IPS-NIHi7 (cell line): ENCODE results near the gene HOXD9.
A peak's percentile ranks its signal among the peaks of the same experiment; 100 is the strongest.

Source experiments
- DNase-seq: peaks from one replicate; pipeline ENCODE4 v3.0.0; 2012; ENCODE audit warnings: mixed read lengths; ENCODE audit errors: extremely low spot score

The HOXD9 gene

DNA sequence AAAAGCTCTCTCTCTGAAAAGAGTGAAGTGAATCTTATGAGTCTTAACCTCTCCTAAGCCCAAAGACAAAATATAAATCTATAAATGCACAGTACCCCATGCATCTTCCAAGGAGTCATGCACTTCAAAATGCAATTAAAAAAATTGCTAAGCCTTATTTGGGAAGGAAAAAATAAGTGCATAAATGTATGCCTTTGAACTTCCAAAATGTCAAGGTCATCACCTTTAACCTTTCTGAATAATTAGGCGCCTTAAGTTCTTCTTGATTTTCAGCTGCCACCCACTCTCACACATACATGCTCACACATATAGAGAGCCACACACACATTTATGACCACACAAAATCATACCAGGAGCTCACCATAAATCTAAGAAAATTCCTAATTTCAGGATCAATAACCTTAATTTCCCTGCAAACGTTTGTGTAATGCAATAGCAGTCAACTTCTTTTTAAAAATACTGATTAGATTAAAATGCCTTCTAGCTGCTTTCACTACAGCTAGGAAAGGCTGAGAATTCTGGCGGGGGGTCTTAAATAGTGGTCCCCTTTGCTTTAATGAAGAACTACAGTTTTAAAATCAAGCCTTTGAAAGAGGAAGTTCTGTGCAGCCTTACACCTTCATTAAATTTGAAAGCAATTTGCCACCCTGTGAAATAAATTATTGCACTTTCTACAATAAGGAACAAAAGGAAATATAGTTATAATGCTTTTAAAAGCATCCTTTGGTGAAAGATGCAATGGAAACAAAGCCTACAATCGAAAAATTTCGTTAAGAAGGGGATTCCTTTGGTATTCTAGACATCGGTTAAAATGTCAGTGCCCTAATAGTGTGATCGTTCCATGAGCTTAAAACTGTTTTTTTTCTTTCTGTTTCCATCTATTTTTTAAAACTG lies 11.9 kb upstream of the HOXD9 start:
- DNase-seq, result no peak

DNA sequence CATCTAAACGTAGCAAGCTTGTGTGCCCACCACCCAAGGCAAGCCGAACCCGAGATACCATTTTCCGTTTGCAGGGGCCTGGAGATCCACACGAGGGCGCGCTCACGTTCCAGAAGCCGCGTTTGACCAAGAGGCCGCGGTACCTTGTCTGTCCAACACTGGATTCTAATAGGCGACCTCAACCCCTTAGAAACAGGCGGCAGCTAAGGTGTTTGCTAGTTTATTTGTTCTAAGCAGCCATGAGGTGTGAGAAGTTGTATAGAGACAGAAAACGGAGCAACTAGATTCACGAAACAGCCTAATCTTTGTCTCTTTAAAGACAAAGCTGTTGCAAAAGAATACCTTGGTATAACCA lies 11.2 kb upstream of the HOXD9 start:
- DNase-seq, result no peak

DNA sequence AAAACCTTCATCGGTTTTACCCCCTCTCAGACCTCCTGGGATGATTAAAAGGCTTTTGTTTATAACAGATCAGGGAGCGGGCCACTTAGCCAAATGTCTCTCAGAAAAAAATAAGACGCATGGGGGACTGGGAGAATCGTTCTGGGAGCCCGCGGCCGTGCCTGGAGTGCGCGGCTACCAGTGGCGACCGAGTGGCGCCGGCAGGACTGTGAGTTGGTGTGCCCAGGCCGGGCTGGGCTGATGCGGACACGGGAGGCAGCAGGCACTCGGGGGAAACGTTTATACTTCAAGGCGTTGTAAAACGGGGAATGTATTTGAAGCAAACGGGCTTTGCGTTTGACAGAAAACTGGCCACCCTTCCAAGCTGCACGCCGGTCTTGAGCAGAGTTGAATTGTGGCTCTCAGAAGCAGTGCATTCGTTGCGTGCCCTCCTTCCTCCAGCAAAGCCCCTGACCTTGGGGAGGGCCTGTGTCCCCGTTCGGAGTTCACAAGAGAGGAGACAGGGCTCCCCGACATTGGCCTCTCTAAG lies 10.6 kb upstream of the HOXD9 start:
- no peak for DNase-seq

DNA sequence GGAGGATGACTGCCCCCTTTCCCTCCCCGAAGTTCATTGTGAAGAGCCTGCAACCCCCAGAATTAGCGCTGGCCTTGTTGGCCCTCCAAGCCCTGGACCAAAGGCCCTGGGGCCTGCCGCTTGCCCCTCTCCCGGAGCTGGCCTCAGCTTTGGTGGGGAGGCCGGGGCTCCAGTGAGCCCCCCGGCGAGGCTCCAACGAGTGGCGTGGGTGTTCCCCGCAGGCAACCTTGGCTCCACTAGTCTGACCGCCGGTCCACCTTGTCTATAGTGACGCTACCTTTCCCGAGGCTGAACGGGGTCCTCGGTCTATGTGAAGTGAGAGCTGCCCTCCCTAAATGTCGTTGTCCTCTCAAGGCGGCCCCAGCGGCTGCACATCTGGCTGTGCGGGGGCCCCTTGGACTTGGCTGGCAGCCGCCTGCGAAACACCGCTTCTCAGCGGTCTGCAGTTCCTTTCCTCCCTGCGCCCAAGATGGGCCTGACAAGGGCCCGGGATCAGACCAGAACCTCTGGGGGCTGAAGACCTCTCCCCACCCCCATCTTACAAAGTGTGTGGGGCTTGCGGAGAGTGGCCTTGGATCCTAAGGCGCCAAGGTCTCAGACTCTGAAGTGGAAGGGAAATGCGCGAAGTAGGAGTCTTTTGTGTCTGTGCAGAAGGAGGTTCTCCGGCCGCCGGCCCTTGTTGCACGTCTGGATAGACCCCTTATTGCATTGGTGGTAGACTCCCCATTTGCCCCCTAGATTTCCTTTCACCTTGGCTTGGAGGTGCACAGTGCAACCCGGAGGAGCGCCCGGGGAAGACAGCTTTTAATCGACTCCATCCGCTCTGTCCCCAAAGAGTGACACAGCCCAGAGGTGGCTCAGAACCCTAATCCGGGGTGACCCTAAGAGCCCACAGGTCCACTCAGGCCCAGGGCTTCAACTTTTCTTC lies 9.9 kb upstream of the HOXD9 start:
- no peak for DNase-seq

DNA sequence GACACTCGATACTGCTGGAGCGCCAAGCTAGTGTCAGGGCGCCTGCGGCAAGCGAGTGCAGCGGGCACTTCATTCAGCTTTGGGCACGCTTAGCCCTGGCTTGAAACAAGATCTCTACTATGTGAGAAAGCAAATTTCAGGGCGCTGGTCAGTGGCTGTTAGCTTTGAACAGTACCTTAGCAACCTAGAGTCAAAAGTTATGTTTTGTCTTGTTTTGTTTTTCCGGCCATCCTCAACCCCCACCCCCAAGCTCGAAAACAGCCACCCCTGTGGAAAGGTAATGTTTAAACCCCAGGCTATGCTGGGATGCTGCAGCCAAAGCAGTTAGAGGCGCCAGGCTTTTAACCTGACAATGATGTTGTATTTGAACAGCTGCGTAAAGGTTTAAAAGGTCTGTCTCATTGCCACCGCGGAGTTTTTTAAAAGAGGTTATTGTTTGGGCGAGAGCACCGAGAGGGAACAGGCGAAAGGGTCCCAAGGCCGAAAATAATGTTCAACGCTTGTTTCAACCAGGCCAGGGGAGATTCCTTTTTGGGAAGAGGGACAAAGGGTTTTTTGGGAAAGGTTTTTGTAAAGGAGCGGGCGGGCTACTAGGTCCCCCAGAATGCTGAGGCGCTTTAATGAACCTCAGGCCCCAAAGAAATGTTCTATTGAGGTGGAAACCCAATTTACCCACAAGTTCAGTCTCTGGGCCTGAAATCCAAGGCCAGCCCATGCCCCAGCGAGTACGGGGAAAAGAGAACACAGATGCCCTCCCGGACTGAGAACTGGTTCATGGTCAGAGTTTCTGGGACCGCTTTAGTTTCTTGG lies 8.2 kb upstream of the HOXD9 start:
- DNase-seq, result no peak

DNA sequence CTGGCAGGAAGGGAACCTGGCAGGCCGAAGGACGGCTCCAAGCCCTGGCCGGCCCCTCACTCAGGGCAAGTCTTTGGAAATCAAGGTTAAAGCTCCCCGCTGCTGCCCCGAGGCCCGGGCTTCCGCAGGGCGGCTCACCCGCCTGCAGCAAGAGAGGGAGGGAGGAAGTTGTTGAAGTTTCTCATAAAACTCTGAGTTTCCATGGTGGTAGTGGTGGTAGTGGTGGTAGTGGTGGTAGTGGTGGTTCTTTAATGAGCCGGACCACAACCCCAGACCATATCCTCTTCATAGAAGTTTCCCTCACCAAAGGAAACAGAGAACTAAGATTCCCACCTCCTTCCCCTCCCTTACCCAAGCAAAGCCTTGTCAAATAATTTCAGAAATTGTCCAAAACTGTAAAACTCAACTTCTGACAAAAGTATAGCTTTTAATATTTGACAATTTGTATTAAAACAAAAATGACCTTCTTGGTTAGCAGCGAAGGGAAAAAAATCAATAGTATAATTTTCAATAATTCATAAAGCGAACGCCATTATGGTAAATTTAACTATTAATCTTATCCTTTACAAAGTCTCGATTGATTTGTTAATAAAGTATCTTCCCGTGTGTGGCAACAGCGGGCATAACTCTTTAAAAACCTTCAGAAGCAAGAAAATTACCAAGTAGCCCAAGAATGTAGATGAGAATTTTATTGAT lies 7.4 kb upstream of the HOXD9 start:
- no peak for DNase-seq

DNA sequence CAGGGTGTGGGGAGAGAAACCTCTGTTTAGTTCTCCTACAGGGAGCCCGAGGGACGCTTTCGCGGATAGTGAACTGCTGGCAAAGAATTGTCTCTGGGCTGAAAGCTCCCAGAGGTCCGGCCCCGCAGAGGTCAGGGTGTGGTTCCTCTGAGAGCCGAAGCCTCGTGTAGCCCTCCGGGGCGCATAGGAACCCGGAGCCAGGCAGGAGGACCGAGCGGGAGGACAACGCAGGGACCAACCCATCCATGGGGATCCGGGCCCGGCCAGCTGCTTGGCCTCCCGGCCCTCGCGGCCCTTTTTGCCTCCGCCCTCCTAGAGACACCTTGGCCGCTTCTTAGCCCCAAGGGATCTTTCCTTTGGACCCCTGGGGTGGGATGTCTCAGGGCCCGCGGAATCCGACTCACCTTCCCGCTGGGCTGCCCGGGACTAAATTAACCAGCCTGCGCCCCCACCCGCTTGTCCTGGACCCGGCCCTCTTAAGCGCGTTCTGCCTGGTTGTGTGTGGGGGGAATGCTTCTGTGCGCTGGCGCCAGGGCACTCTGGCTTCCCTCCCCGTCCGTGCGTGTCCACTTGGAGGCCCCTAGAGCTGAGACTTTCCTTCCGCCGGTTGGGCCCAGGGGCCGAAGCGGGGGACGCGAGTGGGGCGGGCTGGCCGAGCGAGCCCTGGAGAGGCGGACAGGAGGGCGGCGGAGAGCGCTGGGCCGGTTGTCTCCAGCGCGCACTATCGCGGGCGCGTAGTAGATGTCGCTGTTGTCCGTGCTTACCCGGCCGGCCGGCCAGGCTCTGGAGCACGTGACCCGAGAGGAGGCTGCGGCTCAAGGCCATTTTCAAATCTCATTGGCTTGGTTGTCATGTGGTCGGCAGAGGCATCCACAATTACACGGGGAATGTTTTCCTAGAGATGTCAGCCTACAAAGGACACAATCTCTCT lies 6.4 kb upstream of the HOXD9 start, which contains the start of gene HOXD10:
HOXD10 (plus strand) TSS at position 896 of the 931 bp plus-strand sequence. CDS start 56 bp downstream, outside the sequence.
- peak; percentile 69 for DNase-seq

DNA sequence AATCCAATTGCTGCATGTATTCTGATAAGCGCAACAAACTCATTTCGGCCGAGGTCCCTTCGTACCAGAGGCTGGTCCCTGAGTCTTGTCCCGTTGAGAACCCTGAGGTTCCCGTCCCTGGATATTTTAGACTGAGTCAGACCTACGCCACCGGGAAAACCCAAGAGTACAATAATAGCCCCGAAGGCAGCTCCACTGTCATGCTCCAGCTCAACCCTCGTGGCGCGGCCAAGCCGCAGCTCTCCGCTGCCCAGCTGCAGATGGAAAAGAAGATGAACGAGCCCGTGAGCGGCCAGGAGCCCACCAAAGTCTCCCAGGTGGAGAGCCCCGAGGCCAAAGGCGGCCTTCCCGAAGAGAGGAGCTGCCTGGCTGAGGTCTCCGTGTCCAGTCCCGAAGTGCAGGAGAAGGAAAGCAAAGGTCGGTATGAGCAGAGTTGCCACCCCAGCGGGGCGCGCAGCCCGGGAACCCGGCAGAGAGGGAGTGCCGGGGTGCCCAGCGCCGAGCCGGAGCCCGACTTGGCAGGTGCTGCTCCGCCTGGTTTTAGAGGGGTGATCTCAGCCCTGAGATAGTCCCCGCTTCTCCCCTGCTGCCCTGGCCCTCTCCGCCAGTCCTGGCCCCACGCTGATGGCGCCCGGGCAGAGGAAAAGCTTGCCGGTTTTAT lies 5.2 kb upstream of the HOXD9 start:
- DNase-seq, result no peak

DNA sequence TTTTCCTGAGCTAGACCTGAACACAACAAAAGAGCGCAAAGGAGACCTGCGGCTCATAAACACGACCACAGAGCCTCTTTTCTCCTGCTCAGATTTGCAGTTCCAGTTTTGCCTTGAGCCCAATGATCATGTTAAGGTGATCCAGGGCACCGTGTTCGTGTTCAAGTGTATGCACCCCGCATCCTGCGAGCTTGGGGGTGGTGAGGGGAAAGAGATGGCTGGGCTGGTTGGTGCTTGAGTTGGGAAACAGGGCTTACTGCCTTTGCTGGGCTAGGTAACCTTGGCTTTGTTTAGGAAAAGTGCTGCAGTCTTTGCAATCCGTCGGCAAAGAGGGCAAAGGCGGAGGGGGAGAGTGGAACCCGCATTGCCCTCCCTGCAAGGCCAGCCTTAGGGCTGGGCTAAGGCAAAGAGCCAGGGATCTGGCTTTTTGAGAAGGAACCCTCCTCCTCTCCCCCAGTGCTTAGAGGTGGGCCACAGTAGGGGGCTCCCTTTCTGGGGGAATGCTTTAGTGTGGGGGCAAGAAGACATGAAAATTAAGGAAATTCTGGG lies 4.6 kb upstream of the HOXD9 start:
- no peak for DNase-seq

DNA sequence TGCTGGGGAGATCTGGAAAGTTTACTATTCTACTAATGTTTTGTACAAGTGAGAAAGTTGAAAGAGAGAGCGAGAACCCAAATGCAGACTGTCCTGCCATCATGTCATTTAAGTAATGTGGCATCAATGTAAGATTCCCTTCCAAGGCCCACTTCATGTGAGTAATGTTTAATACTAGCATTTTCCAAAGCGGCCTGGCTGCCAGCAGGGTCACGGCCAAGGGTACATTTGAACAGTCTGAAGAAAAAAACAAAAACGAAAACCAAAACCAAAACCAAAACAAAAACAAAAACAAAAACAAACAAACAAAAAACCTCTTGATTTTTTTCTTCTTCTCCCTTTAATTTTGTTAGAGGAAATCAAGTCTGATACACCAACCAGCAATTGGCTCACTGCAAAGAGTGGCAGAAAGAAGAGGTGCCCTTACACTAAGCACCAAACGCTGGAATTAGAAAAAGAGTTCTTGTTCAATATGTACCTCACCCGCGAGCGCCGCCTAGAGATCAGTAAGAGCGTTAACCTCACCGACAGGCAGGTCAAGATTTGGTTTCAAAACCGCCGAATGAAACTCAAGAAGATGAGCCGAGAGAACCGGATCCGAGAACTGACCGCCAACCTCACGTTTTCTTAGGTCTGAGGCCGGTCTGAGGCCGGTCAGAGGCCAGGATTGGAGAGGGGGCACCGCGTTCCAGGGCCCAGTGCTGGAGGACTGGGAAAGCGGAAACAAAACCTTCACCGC lies 3.7 kb upstream of the HOXD9 start:
- no peak for DNase-seq

DNA sequence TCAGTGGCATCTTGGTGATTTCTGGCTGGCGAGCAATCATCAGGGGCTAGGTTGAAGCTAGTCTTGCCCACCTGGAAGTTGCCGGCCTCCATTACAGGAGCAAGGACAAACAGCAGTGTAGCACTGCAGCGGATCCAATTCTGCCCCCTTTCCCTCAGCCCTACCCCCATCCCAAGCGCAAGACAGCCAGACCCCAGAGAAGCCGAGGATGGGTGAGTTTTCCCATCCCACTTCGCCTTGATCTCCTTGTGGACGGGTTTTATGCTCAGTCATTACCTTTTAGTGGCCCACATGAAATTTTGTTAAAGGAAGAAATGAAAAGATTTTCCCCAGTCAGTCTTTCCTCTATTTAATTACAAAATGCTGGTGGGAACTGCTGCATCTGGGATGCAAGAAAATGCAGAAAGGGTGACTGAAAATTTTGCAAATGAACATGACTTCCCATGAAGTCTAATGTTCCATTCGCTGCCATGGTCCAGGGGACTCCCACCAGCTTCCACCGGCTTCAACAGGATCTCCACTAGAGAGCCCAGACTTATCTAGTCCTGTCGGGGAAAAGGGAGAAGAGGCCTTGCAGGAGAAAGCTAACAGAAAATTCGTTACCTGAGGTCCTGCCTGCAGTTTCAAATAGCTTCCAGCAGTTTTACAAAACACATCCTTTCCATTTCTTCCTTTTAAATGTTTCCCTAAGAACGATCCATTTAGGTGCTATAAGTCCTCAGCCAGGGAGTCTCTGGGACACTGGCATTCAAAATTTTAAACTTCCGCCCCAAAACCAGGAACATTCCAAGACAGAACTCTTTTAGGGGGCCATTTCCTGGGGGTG lies 1.9 kb upstream of the HOXD9 start:
- no peak for DNase-seq

DNA sequence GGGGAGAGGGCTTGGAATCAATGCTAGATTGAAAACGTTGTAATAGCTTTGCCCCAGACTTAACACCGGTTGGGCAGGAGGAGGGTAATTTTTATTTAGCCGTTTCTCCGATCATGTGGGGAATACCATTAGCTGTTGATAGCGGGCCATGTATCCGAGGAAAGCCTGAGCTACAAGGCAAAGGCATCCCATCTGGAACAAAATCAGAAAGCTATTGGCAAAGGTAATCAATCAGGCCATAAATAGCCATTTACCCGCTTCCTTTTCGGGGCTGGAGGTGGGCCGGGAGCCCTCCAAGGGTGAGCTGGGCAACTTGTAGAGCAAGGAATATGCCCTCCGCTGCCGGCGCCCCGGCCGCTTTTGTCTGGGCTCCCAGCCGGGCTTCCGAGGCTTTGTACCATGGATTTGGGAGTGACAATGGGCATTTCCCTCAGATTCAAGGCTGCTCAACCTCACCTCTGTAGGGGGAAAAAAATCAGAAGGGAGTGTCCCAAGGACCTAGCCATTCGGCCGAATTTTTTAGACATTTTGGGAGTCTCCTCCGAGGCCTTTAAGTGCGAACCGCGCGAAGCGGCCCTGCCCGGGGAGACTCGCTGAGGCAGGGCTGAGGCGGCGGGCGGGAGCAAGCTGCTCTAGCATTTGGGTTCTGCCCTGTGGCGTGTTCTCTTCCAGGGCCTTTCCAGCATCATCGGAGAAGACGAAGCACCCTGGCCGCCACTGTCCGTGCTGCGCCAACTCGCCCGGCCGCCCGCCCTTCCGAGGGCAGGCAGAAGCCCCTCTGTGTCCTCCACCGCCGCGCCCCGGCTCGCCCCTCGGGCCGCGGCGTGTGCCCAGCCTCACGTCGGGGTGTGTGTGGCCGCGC lies 1.1 kb upstream of the HOXD9 start:
- no peak for DNase-seq

DNA sequence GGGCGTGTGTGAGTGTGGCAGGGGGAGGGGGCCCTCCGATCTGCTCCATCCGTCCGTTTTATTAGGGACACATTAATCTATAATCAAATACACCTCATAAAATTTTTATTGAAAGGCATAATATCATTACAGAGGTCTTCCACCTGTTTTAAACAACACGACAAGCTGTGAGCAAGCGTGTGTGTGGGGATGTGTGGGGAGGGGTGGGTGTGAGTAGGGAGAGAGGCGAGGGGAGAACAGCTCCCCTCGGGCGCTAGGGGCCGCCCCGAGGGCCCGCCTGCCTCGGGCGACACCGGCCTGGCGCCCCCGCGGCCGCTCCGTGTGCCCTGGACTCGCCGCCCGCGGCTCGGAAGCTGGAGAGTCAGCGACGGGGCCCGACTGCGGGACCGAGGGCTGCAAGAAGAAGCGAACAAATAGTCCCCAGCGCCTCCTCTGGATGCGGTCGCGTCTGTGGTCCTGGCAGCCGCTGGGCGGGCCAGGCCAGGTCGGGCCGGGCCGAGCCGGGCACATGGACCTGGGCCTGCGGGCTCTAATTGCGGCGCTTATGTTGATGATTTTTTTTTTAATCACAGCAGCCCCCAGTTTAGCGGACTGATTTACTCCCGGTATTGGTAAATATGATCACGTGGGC lies 352 bp upstream of the HOXD9 start:
- DNase-seq, result no peak

DNA sequence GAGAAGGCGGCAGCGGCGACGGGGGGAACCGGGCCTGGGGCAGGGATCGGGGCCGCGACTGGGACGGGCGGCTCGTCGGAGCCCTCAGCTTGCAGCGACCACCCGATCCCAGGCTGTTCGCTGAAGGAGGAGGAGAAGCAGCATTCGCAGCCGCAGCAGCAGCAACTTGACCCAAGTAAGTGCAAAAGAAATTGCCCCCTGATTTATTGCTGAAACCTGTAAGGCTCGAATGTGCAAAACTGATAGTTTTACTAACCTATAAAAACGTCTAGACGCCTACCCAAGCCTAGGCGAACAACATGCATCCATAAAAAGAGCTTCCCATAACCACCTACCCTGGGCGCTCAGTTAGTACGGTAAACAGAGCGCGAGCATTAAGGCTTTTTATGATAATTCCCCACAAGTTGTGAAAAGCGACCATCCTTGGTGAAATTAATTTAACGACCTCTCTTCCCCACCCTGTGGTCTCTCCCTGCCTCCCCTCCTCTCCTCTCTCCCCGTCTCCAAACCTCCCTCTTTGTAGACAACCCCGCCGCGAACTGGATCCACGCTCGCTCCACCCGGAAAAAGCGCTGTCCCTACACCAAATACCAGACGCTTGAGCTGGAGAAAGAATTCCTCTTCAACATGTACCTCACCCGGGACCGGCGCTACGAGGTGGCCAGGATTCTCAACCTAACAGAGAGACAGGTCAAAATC lies 1.0 kb downstream of the HOXD9 start:
- DNase-seq, result no peak
